HUDEP-2 (cell line): ENCODE results near the gene YWHAE.
"Not testable (repeated sequence)": the region's sequence is repeated elsewhere in the genome, so short reads cannot be mapped to it uniquely, and the experiment has no call there.

Experiments used
- DNase-seq, 76 experiments: peaks; one replicate each; lab custom pipeline; 2025; ENCODE audit not compliant: unreplicated experiment in 76 of 76; lab: John Stamatoyannopoulos, UW

YWHAE gene

GRCh38 chr17:1413281-1413791 lies 13.3 kb upstream of the YWHAE start:
- DNase-seq = peak in 43 of 76 experiments; percentile 2 to 78 (median 26)

- DNase-seq = no peak
Measured at GRCh38 chr17:1412185-1413110, 12.4 kb upstream of the YWHAE start.

GRCh38 chr17:1402262-1402586 lies 2.2 kb upstream of the YWHAE start:
- DNase-seq = no peak

- DNase-seq = peak in 22 of 76 experiments; percentile 3 to 82 (median 47)
Measured at GRCh38 chr17:1398931-1399678, 917 bp downstream of the YWHAE start.

- no peak for DNase-seq
Measured at GRCh38 chr17:1398028-1398427, 2.0 kb downstream of the YWHAE start.

GRCh38 chr17:1395876-1396665 lies 4.0 kb downstream of the YWHAE start:
- not testable (repeated sequence) for DNase-seq

- DNase-seq = no peak
Measured at GRCh38 chr17:1391577-1391976, 8.4 kb downstream of the YWHAE start.

GRCh38 chr17:1390432-1391367 lies 9.3 kb downstream of the YWHAE start:
- DNase-seq = peak in 1 of 76 experiments; percentile 6

GRCh38 chr17:1387490-1388227 lies 12.4 kb downstream of the YWHAE start:
- not testable (repeated sequence) for DNase-seq

- not testable (repeated sequence) for DNase-seq
Measured at GRCh38 chr17:1386675-1387190, 13.3 kb downstream of the YWHAE start.

- no peak for DNase-seq
Measured at GRCh38 chr17:1386265-1386664, 13.8 kb downstream of the YWHAE start.

GRCh38 chr17:1385861-1386260 lies 14.2 kb downstream of the YWHAE start:
- peak in 18 of 76 experiments; percentile 1 to 57 (median 20) for DNase-seq

GRCh38 chr17:1384905-1385435 lies 15.1 kb downstream of the YWHAE start:
- peak in 7 of 76 experiments; percentile 3 to 46 (median 28) for DNase-seq

GRCh38 chr17:1379930-1380313 lies 20.1 kb downstream of the YWHAE start:
- no peak for DNase-seq

GRCh38 chr17:1379208-1379929 lies 20.7 kb downstream of the YWHAE start:
- DNase-seq = no peak

GRCh38 chr17:1378476-1378860 lies 21.6 kb downstream of the YWHAE start:
- not testable (repeated sequence) for DNase-seq

GRCh38 chr17:1377334-1377733 lies 22.7 kb downstream of the YWHAE start:
- no peak for DNase-seq

GRCh38 chr17:1376061-1376460 lies 24.0 kb downstream of the YWHAE start:
- DNase-seq = no peak
